ENCODE data around the gene ACTN3. TPM values are rescaled to one million over a fixed set of nuclear protein-coding genes. Genes with fewer than 3 reads are reported as not detected.
A peak's percentile ranks its signal among the peaks of the same experiment; 100 is the strongest.
"Not testable (repeated sequence)": the region's sequence is repeated elsewhere in the genome, so short reads cannot be mapped to it uniquely, and the experiment has no call there.

ACTN3 gene
- total RNA-seq, 1 donor from 2014 or later, result not detected

DNA sequence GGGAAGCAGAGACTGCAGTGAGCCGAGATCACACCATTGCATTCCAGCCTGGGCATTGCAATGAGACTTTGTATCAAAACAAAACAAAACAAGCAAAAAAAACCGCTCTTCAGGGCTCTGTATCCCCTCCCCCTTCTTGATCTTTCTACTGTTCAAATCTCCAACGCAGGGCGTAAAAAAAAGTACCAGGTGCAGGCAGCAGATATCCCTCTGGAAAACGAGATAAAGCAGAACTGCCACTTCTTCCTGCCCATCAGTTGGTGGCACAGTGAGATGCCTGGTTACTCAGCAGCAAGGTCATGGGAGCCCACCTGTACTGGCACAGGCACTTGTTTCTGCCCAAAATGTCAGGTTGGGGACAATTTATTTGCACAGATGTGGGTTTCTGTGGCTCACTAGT is 57.5 kb downstream of the ACTN3 start:
- Histone ChIP-seq H3K36me3 (ENCODE audit: insufficient read depth, low read length) (peaks cover 4% of the 10 kb centered on the region), H3K9me3 (ENCODE audit: insufficient read depth, low read depth, low read length) (no peaks in the 10 kb centered on the region), H3K27me3 (ENCODE audit: insufficient read depth, low read length) (no peaks in the 10 kb centered on the region), H3K79me2 (ENCODE audit: insufficient read depth, low read length) (no peaks in the 10 kb centered on the region), H3K9ac (ENCODE audit: low read length) (no peak overlapping the region), H3K27ac (ENCODE audit: low read depth, low read length) (no peak overlapping the region), H3K4me3 (ENCODE audit: insufficient read depth, low read depth, low read length) (no peak overlapping the region), H4K20me1 (ENCODE audit: insufficient read depth, low read length) (peaks cover 42% of the 10 kb centered on the region), H3K4me1 (ENCODE audit: insufficient read depth, low read length) (peaks cover 22% of the 10 kb centered on the region), H2AFZ (ENCODE audit: low read depth, low read length) (no peak overlapping the region), H3K4me2 (ENCODE audit: low read length) (no peak overlapping the region)
- no peak for DNase-seq (ENCODE audit: low read depth)
- no peak overlapping the region for H3K27ac Mint-ChIP-seq (ENCODE audit: unreplicated experiment)
- FAIRE-seq, result no peak
- H3K36me3 Mint-ChIP-seq (ENCODE audit: low read depth, unreplicated experiment), result peaks cover 24% of the 10 kb centered on the region
- H3K27me3 Mint-ChIP-seq (ENCODE audit: low read depth, unreplicated experiment), result no peaks in the 10 kb centered on the region
- H3K4me3 Mint-ChIP-seq (ENCODE audit: unreplicated experiment), result no peak overlapping the region
- TF ChIP-seq EZH2 (IDR thresholded peaks at IDR 0.05; ENCODE audit: insufficient read depth, low read length) (no peak), CTCF (IDR thresholded peaks at IDR 0.05; ENCODE audit: insufficient read depth, low read depth, low read length) (no peak)
- peaks cover 9% of the 10 kb centered on the region for H3K4me1 Mint-ChIP-seq (ENCODE audit: low read depth, unreplicated experiment)
- H3K9me3 Mint-ChIP-seq (ENCODE audit: unreplicated experiment), result no peaks in the 10 kb centered on the region

DNA sequence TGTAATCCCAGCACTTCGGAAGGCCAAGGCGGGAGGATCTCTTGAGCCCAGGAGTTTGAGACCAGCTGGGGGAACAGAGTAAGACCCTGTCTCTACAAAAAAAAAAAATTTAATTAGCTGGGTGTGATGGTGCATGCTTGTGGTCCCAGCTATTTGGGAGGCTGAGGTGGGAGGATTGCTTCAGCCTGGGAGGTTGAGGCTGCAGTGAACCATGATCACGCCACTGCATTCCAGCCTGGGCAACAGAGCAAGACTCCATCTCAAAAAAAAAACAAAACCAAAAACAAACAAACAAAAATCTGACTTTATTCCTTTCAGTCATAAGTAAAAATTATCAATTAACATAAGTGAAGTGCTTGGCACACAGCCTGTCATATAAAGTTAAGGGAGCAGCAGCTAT is 59.9 kb downstream of the ACTN3 start:
- H3K9ac ChIP-seq (ENCODE audit: low read length); H3K79me2 ChIP-seq (ENCODE audit: insufficient read depth, low read length); H3K4me1 Mint-ChIP-seq (ENCODE audit: low read depth, unreplicated experiment); H3K4me3 Mint-ChIP-seq (ENCODE audit: unreplicated experiment); H3K9me3 Mint-ChIP-seq (ENCODE audit: unreplicated experiment); H3K4me3 ChIP-seq (ENCODE audit: insufficient read depth, low read depth, low read length); H3K36me3 ChIP-seq (ENCODE audit: insufficient read depth, low read length); H3K9me3 ChIP-seq (ENCODE audit: insufficient read depth, low read depth, low read length); H3K27me3 ChIP-seq (ENCODE audit: insufficient read depth, low read length); H3K27ac Mint-ChIP-seq (ENCODE audit: unreplicated experiment); H3K4me2 ChIP-seq (ENCODE audit: low read length); H3K27me3 Mint-ChIP-seq (ENCODE audit: low read depth, unreplicated experiment); H2AFZ ChIP-seq (ENCODE audit: low read depth, low read length); DNase-seq (ENCODE audit: low read depth); FAIRE-seq; H3K27ac ChIP-seq (ENCODE audit: low read depth, low read length): not testable (repeated sequence)
- Histone ChIP-seq H3K4me1 (ENCODE audit: insufficient read depth, low read length) (peaks cover 10% of the 10 kb centered on the region), H4K20me1 (ENCODE audit: insufficient read depth, low read length) (peaks cover 24% of the 10 kb centered on the region)
- peaks cover 17% of the 10 kb centered on the region for H3K36me3 Mint-ChIP-seq (ENCODE audit: low read depth, unreplicated experiment)

- H4K20me1 ChIP-seq (ENCODE audit: insufficient read depth, low read length), result peaks cover 18% of the 10 kb centered on the region
- no peaks in the 10 kb centered on the region for H3K36me3 ChIP-seq (ENCODE audit: insufficient read depth, low read length)
- H3K27ac ChIP-seq (ENCODE audit: low read depth, low read length), result no peak overlapping the region
- H3K4me3 ChIP-seq (ENCODE audit: insufficient read depth, low read depth, low read length), result no peak overlapping the region
- peaks cover 14% of the 10 kb centered on the region for H3K36me3 Mint-ChIP-seq (ENCODE audit: low read depth, unreplicated experiment)
- peak overlapping the region; percentile 9 for H3K4me2 ChIP-seq (ENCODE audit: low read length)
- no peak overlapping the region for H3K9ac ChIP-seq (ENCODE audit: low read length)
- no peaks in the 10 kb centered on the region for H3K9me3 Mint-ChIP-seq (ENCODE audit: unreplicated experiment)
- H3K9me3 ChIP-seq (ENCODE audit: insufficient read depth, low read depth, low read length), result no peaks in the 10 kb centered on the region
- TF ChIP-seq CTCF (IDR thresholded peaks at IDR 0.05; ENCODE audit: insufficient read depth, low read depth, low read length), result no peak
- no peak for TF ChIP-seq EZH2 (IDR thresholded peaks at IDR 0.05; ENCODE audit: insufficient read depth, low read length)
- H3K4me1 Mint-ChIP-seq (ENCODE audit: low read depth, unreplicated experiment), result no peaks in the 10 kb centered on the region
- FAIRE-seq (no peak), DNase-seq (ENCODE audit: low read depth) (peak; percentile 69)
- H3K27ac Mint-ChIP-seq (ENCODE audit: unreplicated experiment), result peak overlapping the region; percentile 62
- H2AFZ ChIP-seq (ENCODE audit: low read depth, low read length), result no peak overlapping the region
- no peaks in the 10 kb centered on the region for H3K27me3 Mint-ChIP-seq (ENCODE audit: low read depth, unreplicated experiment)
- no peaks in the 10 kb centered on the region for H3K79me2 ChIP-seq (ENCODE audit: insufficient read depth, low read length)
- H3K4me1 ChIP-seq (ENCODE audit: insufficient read depth, low read length), result peaks cover 4% of the 10 kb centered on the region
- no peaks in the 10 kb centered on the region for H3K27me3 ChIP-seq (ENCODE audit: insufficient read depth, low read length)
- H3K4me3 Mint-ChIP-seq (ENCODE audit: unreplicated experiment), result no peak overlapping the region
Observed at GRCh38 chr11:66607126-66607834, 60.6 kb downstream of the ACTN3 start.

All from astrocyte (in vitro differentiated cells and primary cell).